Stomach (tissue), 4 donors: ENCODE measurements around the gene BRCA2.
"Not testable (repeated sequence)": the region's sequence is repeated elsewhere in the genome, so short reads cannot be mapped to it uniquely, and the experiment has no call there.

Source experiments
- EP300 ChIP-seq: sonication (generic); formaldehyde crosslinking; IDR thresholded peaks from one replicate; pipeline ENCODE4 v1.6.1; 2017; ENCODE audit warnings: antibody characterized with exemption
- POLR2A ChIP-seq, 4 donors: fragments of 450-650 bp; IDR thresholded peaks; one replicate each; pipeline ENCODE4 v1.6.1; 2016; ENCODE audit warnings: antibody characterized with exemption in 4 of 4, control low read depth in 2 of 4, mild to moderate bottlenecking in 1 of 4, moderate library complexity in 1 of 4
- POLR2AphosphoS5 ChIP-seq, 3 donors: sonication (generic); formaldehyde crosslinking; IDR thresholded peaks; one replicate each; pipeline ENCODE4 v1.6.1; 2016; ENCODE audit warnings: antibody characterized with exemption in 3 of 3
- TF ChIP-seq, protein P1 (sequence below), 7 experiments: fragments of 450-650 bp in 4 of 7; fragments of 200-600 bp in 3 of 7; sonication (generic) in 3 of 7; IDR thresholded peaks; one replicate each; pipeline ENCODE4 v1.5.1; 2016 to 2019; ENCODE audit warnings: antibody characterized with exemption in 7 of 7, control low read depth in 2 of 7, mild to moderate bottlenecking in 1 of 7

- TF ChIP-seq, protein P1, sequence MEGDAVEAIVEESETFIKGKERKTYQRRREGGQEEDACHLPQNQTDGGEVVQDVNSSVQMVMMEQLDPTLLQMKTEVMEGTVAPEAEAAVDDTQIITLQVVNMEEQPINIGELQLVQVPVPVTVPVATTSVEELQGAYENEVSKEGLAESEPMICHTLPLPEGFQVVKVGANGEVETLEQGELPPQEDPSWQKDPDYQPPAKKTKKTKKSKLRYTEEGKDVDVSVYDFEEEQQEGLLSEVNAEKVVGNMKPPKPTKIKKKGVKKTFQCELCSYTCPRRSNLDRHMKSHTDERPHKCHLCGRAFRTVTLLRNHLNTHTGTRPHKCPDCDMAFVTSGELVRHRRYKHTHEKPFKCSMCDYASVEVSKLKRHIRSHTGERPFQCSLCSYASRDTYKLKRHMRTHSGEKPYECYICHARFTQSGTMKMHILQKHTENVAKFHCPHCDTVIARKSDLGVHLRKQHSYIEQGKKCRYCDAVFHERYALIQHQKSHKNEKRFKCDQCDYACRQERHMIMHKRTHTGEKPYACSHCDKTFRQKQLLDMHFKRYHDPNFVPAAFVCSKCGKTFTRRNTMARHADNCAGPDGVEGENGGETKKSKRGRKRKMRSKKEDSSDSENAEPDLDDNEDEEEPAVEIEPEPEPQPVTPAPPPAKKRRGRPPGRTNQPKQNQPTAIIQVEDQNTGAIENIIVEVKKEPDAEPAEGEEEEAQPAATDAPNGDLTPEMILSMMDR (IDR thresholded peaks at IDR 0.05), result not testable (repeated sequence)
- TF ChIP-seq POLR2AphosphoS5 (IDR thresholded peaks at IDR 0.05); POLR2A (IDR thresholded peaks at IDR 0.05); EP300: not testable (repeated sequence)
Observed at GRCh38 chr13:32355935-32356334, 40.6 kb downstream of the BRCA2 start.
